Gastroesophageal sphincter (tissue), 4 donors: ENCODE measurements around the gene HERPUD1. TPM values are rescaled to one million over a fixed set of nuclear protein-coding genes. Genes with fewer than 3 reads are reported as not detected.

Experiments
- ATAC-seq: fragments of 150-250 bp; one replicate; pipeline ENCODE4 v1.9.1; 2016; ENCODE audit warnings: mild to moderate bottlenecking, moderate library complexity
- H3K27ac ChIP-seq, 4 donors: fragments of 200-600 bp; sonication (generic) in 3 of 4; 1 replicate in 3 of 4; 2 replicates in 1 of 4; pipeline ENCODE4 v1.5.1; 2016 to 2019
- H3K27me3 ChIP-seq: fragments of 200-600 bp; sonication (generic); one replicate; pipeline ENCODE4 v1.5.1; 2019
- H3K36me3 ChIP-seq, 2 donors: fragments of 200-600 bp; sonication (generic); one replicate each; pipeline ENCODE4 v1.5.1; 2019; ENCODE audit warnings: control low read depth in 1 of 2
- H3K4me1 ChIP-seq, 3 donors: fragments of 200-600 bp; sonication (generic); 1 replicate in 2 of 3; 2 replicates in 1 of 3; pipeline ENCODE4 v1.5.1; 2016 to 2019; ENCODE audit warnings: control low read depth in 2 of 3
- H3K4me3 ChIP-seq, 2 donors: fragments of 200-600 bp; sonication (generic); one replicate each; pipeline ENCODE4 v1.5.1; 2019; ENCODE audit warnings: mild to moderate bottlenecking in 1 of 2, moderate library complexity in 1 of 2
- H3K9me3 ChIP-seq, 3 donors: fragments of 200-600 bp; sonication (generic); one replicate each; pipeline ENCODE4 v1.5.1; 2017 to 2019; ENCODE audit warnings: control low read depth in 2 of 3
- CTCF ChIP-seq, 4 experiments: fragments of 200-600 bp in 2 of 4; fragments of 450-650 bp in 2 of 4; sonication (generic) in 1 of 4; IDR thresholded peaks; one replicate each; pipeline ENCODE4 v1.5.1; 2017 to 2019; ENCODE audit warnings: antibody characterized with exemption in 4 of 4, mild to moderate bottlenecking in 2 of 4, moderate library complexity in 2 of 4
- EP300 ChIP-seq: sonication (generic); formaldehyde crosslinking; IDR thresholded peaks from one replicate; pipeline ENCODE4 v1.6.1; 2017; ENCODE audit warnings: antibody characterized with exemption, mild to moderate bottlenecking
- POLR2A ChIP-seq, 2 donors: fragments of 450-650 bp; IDR thresholded peaks; one replicate each; pipeline ENCODE4 v1.6.1; 2017; ENCODE audit warnings: antibody characterized with exemption in 2 of 2, mild to moderate bottlenecking in 2 of 2, moderate library complexity in 1 of 2
- POLR2AphosphoS5 ChIP-seq: sonication (generic); formaldehyde crosslinking; IDR thresholded peaks from one replicate; pipeline ENCODE4 v1.6.1; 2017; ENCODE audit warnings: antibody characterized with exemption
- WGBS, 2 donors: methylation state at CpG; one replicate each; pipeline ENCODE4 v1.1.5; 2018; ENCODE audit warnings: low coverage in 1 of 2; 5-methylcytosine and 5-hydroxymethylcytosine counted together
- total RNA-seq, 4 donors: library from RNA; depleted of rRNA; stranded (reverse); fragments of >200 nt; gene quantifications; one replicate each; pipeline ENCODE4 v1.1.0, GENCODE V29; 2016

The HERPUD1 gene
- total RNA-seq, 4 donors from 2014 or later, result 41.2 to 87.5 (median 79.1) TPM

- H3K9me3 ChIP-seq, result no peaks in the 10 kb centered on the region
- peaks cover 5 to 61% (median 16%) of the 10 kb centered on the region in 3 donors for H3K4me1 ChIP-seq
- TF ChIP-seq POLR2A (IDR thresholded peaks at IDR 0.05), result no peak
- no peak for TF ChIP-seq POLR2AphosphoS5
- TF ChIP-seq CTCF (IDR thresholded peaks at IDR 0.05), result no peak
- TF ChIP-seq EP300, result no peak
- peaks cover 18 to 66% of the 10 kb centered on the region in 2 donors for H3K36me3 ChIP-seq
- no peak for ATAC-seq
- H3K4me3 ChIP-seq, result no peak overlapping the region
- WGBS, 2 donors, result 54 to 57% methylated on average over 5 of the region's 5 CpGs
- H3K27ac ChIP-seq, result no peak overlapping the region
- H3K27me3 ChIP-seq, result no peaks in the 10 kb centered on the region
These were observed 4.5 kb downstream of the HERPUD1 start for GRCh38 chr16:56936491-56936890.

GRCh38 chr16:56936950-56937349 is 5.0 kb downstream of the HERPUD1 start:
- Histone ChIP-seq H3K4me1 (peaks cover 5 to 59% (median 15%) of the 10 kb centered on the region in 3 donors), H3K27ac (no peak overlapping the region), H3K36me3 (peaks cover 18 to 70% of the 10 kb centered on the region in 2 donors), H3K27me3 (no peaks in the 10 kb centered on the region), H3K4me3 (no peak overlapping the region), H3K9me3 (no peaks in the 10 kb centered on the region)
- no peak for ATAC-seq
- no peak for TF ChIP-seq POLR2A (IDR thresholded peaks at IDR 0.05)
- no peak for TF ChIP-seq EP300
- no peak for TF ChIP-seq CTCF (IDR thresholded peaks at IDR 0.05)
- TF ChIP-seq POLR2AphosphoS5, result no peak
- 75 to 79% methylated on average over 5 of the region's 5 CpGs for WGBS, 2 donors

GRCh38 chr16:56938664-56939513 is 6.9 kb downstream of the HERPUD1 start:
- H3K36me3 ChIP-seq, result peaks cover 21 to 89% of the 10 kb centered on the region in 2 donors
- no peaks in the 10 kb centered on the region for H3K9me3 ChIP-seq
- H3K4me3 ChIP-seq, result no peak overlapping the region
- WGBS, 2 donors, result 78 to 82% methylated on average over 7 to 8 of the region's 8 CpGs
- no peak for ATAC-seq
- TF ChIP-seq CTCF (IDR thresholded peaks at IDR 0.05) (no peak), POLR2A (IDR thresholded peaks at IDR 0.05) (no peak), EP300 (no peak), POLR2AphosphoS5 (no peak)
- H3K27ac ChIP-seq, result no peak overlapping the region
- H3K4me1 ChIP-seq, result peaks cover 5 to 52% (median 13%) of the 10 kb centered on the region in 3 donors
- no peaks in the 10 kb centered on the region for H3K27me3 ChIP-seq

- WGBS, 2 donors, result 79 to 91% methylated on average over 4 of the region's 4 CpGs
- ATAC-seq, result no peak
- no peaks in the 10 kb centered on the region for H3K27me3 ChIP-seq
- H3K36me3 ChIP-seq, result peaks cover 21 to 99% of the 10 kb centered on the region in 2 donors
- H3K27ac ChIP-seq, result no peak overlapping the region
- no peaks in the 10 kb centered on the region for H3K9me3 ChIP-seq
- no peak overlapping the region for H3K4me3 ChIP-seq
- TF ChIP-seq POLR2A (IDR thresholded peaks at IDR 0.05) (no peak), EP300 (no peak), POLR2AphosphoS5 (no peak), CTCF (IDR thresholded peaks at IDR 0.05) (no peak)
- peaks cover 5 to 43% (median 6%) of the 10 kb centered on the region in 3 donors for H3K4me1 ChIP-seq
These were observed 7.9 kb downstream of the HERPUD1 start for GRCh38 chr16:56939801-56940200.

- WGBS, 2 donors, result 60 to 80% methylated on average over 1 to 2 of the region's 2 CpGs
- Histone ChIP-seq H3K27ac (no peak overlapping the region), H3K4me1 (peaks cover 0 to 35% (median 0%) of the 10 kb centered on the region in 3 donors), H3K36me3 (peaks cover 21 to 100% of the 10 kb centered on the region in 2 donors), H3K9me3 (no peaks in the 10 kb centered on the region), H3K4me3 (no peak overlapping the region), H3K27me3 (no peaks in the 10 kb centered on the region)
- ATAC-seq, result no peak
- TF ChIP-seq POLR2AphosphoS5 (no peak), EP300 (no peak), POLR2A (IDR thresholded peaks at IDR 0.05) (no peak), CTCF (IDR thresholded peaks at IDR 0.05) (no peak)
These were observed 9.2 kb downstream of the HERPUD1 start for GRCh38 chr16:56941092-56941491.
